ENCODE data around the gene SLC31A2.

- TF ChIP-seq CTCF (IDR thresholded peaks at IDR 0.05) (no peak), POLR2A (IDR thresholded peaks at IDR 0.05) (no peak)
These were observed 18.0 kb downstream of the SLC31A2 start for GRCh38 chr9:113168809-113169208.

Data from gastroesophageal sphincter (tissue), 3 donors.